ENCODE data around the gene SUSD4.

GRCh38 chr1:223257856-223258550 is 106.0 kb downstream of the SUSD4 start:
- TF ChIP-seq CTCF (conservative IDR thresholded peaks at IDR 0.05 in 1 of 2, IDR thresholded peaks at IDR 0.05 in 1 of 2; ENCODE audit: low read depth in 1 of 2, low read length in 2 of 2): no peak
- TF ChIP-seq EZH2 (IDR thresholded peaks at IDR 0.05; ENCODE audit: low read length, missing control alignments): no peak
